ENCODE results near the gene KCNK3. TPM values are rescaled to one million over a fixed set of nuclear protein-coding genes. Genes with fewer than 3 reads are reported as not detected.

The KCNK3 gene
- total and polyA plus RNA-seq, 2 of the 13 experiments (the other 11 are each of a cell fraction or from before 2014, with no cell fraction given) = not detected

GRCh38 chr2:26653207-26654060 lies 39.1 kb upstream of the KCNK3 start:
- no peak for DNase-seq (ENCODE audit: low spot score)
- TF ChIP-seq ZBTB7B (CRISPR knock-in tag; IDR thresholded peaks at IDR 0.05) (no peak), CEBPG (CRISPR knock-in tag; IDR thresholded peaks at IDR 0.05) (no peak), ZNF446 (CRISPR knock-in tag; IDR thresholded peaks at IDR 0.05) (no peak), BATF2 (CRISPR knock-in tag; IDR thresholded peaks at IDR 0.05) (no peak), ELF1 (CRISPR knock-in tag; IDR thresholded peaks at IDR 0.05) (no peak), KLF11 (CRISPR knock-in tag; IDR thresholded peaks at IDR 0.05) (no peak), ZNF589 (CRISPR knock-in tag; conservative IDR thresholded peaks at IDR 0.05) (no peak), CERS6 (CRISPR knock-in tag; IDR thresholded peaks at IDR 0.05) (no peak), ATM (IDR thresholded peaks at IDR 0.05; ENCODE audit: borderline replicate concordance) (no peak), MED1 (CRISPR knock-in tag; IDR thresholded peaks at IDR 0.05) (no peak), SRY (CRISPR knock-in tag; IDR thresholded peaks at IDR 0.05) (no peak), CSRNP1 (CRISPR knock-in tag; IDR thresholded peaks at IDR 0.05) (no peak), TBP (CRISPR knock-in tag; IDR thresholded peaks at IDR 0.05) (no peak)
- Histone ChIP-seq H3K27ac (ENCODE audit: extremely low read length, insufficient read depth, low read length) (no peak overlapping the region), H3K79me2 (ENCODE audit: insufficient read depth, low read length) (no peaks in the 10 kb centered on the region), H3K9ac (ENCODE audit: insufficient read depth, low read depth, low read length) (no peak overlapping the region), H3K4me1 (ENCODE audit: insufficient read depth, low read length) (no peaks in the 10 kb centered on the region), H4K20me1 (ENCODE audit: insufficient read depth, low read length) (no peaks in the 10 kb centered on the region), H2AFZ (ENCODE audit: low read length) (no peak overlapping the region), H3K4me3 (replicated peaks in 1 of 3; ENCODE audit: insufficient read depth in 1 of 3, low read depth in 2 of 3, low read length in 3 of 3) (no peak overlapping the region), H3K9me3 (ENCODE audit: low read length) (no peaks in the 10 kb centered on the region), H3K27me3 (ENCODE audit: control insufficient read depth in 1 of 2, insufficient read depth in 2 of 2, low read length in 2 of 2) (peaks cover 4 to 61% of the 10 kb centered on the region in 2 experiments; a peak in 4 of 5 replicates), H3K36me3 (replicated peaks in 1 of 2; ENCODE audit: control insufficient read depth in 1 of 2, insufficient read depth in 2 of 2, low read length in 2 of 2) (no peaks in the 10 kb centered on the region), H3K4me2 (ENCODE audit: low read depth, low read length) (no peak overlapping the region)
- FAIRE-seq = no peak
- peak; percentile 31; the same call in 2 of the 3 replicates for ATAC-seq
- intact Hi-C loops (cut with micrococcal nuclease; ENCODE audit: unreplicated experiment) (no loop called here), in situ Hi-C loops (cut with HindIII; ENCODE audit: extremely low pct_ligation_motif_present, low pct_unique_long_range_greater_than_20kb) (no loop called here)
- BruUV-seq (replicated peaks) = no TSS peak
- ChIA-PET CTCF (ENCODE audit: low intra/inter-chr PET ratio, low total read pairs) (no interaction called here), POLR2A (no interaction called here)
- WGBS (ENCODE audit: low lambda C conversion rate) = 25% methylated on average over 13 of the region's 13 CpGs

Data from HepG2 (cell line).